HG02981 (cell line): ENCODE measurements around the gene TNFRSF4.

Experiments
- ATAC-seq: cut with Tn5 transposase; IDR thresholded peaks from one replicate; pipeline ENCODE4 v1.9.1; 2021; ENCODE audit warnings: mild to moderate bottlenecking, moderate library complexity; ENCODE audit not compliant: unreplicated experiment

The TNFRSF4 gene

GRCh38 chr1:1245817-1246576 lies 32.0 kb upstream of the TNFRSF4 start:
- no peak for ATAC-seq

- no peak for ATAC-seq
These were observed 31.3 kb upstream of the TNFRSF4 start for GRCh38 chr1:1245178-1245816.

GRCh38 chr1:1244192-1244811 lies 30.3 kb upstream of the TNFRSF4 start:
- no peak for ATAC-seq

GRCh38 chr1:1243807-1244191 lies 29.8 kb upstream of the TNFRSF4 start:
- no peak for ATAC-seq

- no peak for ATAC-seq
These were observed 29.3 kb upstream of the TNFRSF4 start for GRCh38 chr1:1243266-1243660.

DNA sequence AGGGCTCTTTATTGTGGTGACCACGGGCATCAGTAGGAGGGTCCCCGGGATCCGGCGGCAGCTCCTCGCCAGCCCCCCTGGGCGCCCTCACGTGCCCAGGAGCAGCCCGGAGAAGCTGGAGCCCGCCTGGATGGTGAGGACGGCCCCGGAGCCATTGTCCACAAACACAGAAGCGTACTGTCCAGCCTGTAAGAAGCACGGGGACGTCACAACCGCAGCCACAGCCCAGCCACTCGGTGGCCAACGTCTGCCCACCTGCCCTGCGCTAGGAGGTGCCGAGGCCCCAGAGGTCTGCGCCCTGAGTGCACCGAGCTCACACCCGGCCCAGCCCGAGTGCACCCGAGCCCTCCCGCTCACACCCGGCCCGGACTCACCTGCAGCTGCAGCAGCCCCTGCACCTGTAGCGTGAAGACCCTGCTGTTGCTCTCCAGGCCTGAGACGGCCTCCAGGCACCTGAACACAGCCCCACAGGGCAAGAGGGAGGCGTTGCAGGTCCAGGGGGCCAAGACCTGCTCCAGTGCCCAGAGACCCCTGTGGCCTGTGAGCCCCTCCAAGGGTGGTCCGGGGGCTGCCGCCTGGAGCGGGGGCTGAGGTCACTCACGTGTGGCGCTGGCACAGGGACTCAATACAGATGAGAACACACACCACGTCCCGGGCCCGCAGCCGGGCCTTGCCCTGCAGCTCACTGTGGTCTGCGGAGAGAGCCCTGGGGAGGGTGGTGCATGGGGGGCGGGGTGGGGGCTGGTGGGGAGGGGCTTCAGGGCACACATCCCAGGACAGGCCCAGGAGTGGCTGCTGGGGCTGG lies 28.7 kb upstream of the TNFRSF4 start:
- no peak for ATAC-seq

DNA sequence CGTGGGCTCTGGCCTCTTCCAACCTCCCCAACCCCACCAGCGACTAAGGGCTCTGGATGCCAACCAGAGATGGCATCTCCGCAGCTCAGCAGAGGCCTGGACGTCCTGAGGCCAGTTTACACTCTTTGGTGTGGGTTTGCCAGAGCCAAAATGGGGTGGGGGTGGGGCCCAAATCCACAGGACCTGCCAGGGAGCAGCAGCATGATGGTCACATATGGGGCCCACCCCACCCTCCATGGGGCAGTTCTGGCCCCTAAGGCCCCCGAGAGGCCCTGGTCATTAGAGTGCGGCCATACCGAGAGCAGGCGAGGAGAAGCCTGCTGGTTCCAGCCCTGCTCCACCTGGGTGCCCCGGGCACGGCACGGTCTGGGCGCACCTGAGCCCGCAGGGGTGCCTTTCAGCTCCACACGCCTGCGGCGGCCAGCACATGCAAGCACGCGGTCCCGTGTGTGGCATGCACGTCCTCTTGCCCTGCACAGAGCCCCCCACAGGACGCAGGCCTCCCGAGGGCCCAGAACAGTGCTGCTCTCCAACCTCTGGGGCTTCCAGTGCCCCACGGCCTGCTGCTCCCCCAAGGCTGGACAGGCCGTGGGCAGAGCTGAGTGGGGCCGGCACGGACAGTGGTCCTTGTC lies 27.8 kb upstream of the TNFRSF4 start:
- no peak for ATAC-seq

DNA sequence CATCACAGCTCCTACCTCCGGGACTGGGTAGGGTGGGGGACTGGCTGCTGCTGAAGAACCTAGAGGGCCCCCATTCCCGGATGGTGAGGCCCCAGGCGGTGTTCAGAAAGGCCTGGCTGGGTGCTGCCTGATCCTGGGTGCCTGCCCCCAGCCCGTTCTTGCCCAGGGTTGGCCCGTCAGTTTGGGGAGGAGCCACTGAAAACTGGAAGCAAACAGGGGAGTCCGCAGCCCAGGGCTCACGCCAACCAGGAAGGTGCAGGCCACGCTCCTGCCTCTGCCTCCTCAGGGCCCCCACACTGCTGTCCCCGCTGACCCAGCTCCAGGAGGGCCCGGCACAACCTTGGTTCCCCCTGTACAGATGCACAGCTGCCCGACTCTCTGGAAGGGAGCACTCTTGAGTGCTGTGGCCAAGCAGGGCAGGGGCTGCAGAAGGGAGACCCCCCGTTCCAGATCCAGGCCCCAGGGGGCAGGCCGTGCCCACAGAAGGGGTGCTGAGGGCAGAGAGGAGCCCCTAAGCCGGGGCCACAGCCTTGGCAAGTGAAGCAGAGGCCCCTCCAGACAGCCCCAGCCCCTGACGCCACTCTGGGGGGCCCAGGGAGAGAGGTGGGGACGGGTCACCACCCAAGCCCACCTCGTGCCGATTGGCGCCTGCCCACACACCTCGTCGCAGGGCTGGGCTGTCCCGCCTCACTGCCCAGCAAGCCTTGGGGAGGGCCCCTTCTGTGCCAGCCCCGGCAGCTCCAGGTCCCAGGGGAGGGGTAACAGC lies 27.1 kb upstream of the TNFRSF4 start:
- ATAC-seq: no peak

DNA sequence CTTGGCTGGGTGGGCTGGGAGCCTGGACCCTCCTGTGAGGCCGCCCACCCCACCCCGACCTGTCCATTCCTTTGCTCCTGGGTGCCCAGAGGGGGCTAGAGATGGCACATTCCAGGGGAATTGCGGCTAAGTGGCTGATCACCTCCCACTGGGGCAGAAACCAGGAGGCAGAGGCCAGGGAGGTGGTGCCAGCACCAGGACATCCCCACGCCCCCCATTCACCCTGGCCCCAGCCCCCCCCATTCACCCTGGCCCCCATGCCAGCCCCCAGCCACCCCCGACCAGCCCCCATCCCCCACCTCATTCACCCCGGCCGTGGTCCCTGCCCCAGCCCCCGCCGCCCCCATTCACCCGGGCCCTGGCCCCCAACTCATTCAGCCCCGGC lies 26.4 kb upstream of the TNFRSF4 start:
- ATAC-seq: no peak

- ATAC-seq: no peak
These were observed 25.8 kb upstream of the TNFRSF4 start for GRCh38 chr1:1239614-1240347.

DNA sequence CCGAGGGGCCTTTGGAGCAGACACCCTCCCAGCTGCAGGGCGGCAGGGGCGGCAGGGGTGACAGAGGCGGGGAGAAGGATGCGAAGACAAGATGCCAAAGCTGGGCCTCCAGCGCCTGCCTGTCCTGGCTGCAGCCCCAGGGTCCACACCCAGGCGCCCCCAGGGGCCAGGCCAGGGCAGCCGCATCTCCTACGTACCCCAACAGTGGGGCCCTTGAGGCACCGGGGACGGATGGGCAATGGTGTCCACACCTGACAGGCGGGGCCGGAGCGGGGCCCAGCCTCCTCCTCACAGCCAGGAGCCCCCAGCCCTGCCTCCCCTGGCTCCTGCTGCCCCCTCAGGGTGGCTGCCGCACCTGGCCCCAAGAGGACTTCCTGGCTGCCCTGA lies 25.3 kb upstream of the TNFRSF4 start:
- ATAC-seq: no peak

- ATAC-seq: no peak
These were observed 24.8 kb upstream of the TNFRSF4 start for GRCh38 chr1:1238702-1239178.

- ATAC-seq: no peak
These were observed 24.1 kb upstream of the TNFRSF4 start for GRCh38 chr1:1237874-1238701.

- ATAC-seq: no peak
These were observed 23.3 kb upstream of the TNFRSF4 start for GRCh38 chr1:1236945-1237873.

GRCh38 chr1:1236176-1236763 lies 22.3 kb upstream of the TNFRSF4 start:
- no peak for ATAC-seq

DNA sequence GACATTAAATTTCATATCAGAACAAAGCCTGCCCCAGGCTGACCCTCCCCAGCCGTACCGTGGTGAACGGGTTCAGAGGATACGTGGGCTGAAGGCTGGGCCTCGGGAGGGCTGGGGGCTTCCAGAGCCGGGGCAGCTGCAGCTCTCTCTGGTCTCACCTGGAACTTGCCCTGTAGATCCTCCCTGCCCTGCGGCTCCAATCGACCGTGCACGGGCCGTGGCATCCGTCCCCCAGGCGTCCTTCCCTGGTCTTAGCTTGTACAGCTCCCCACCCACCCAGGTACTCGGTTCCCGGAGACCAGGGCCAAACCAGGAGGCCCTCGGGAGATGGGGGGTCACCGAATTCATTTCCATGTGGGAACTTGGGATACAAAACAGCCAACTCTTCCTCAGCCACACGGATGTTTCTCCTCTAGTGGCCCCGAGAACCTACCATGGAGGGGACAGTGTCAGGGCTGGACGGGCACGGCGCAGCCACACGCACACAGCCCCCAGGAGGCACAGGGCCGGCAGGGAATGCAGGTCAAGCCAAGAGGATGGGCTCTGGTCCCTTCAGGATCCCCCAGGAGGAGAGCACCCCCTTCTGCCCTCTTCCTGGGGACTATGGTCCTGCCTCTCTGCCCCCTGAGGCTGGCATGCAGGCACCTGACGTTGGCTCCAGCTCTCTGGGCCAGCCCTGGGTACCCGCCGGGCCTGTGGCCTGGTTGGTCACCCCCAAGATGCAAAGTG lies 21.2 kb upstream of the TNFRSF4 start:
- no peak for ATAC-seq
